HG03064 (cell line): ENCODE measurements around the gene BLOC1S4.
"Not testable (repeated sequence)": the region's sequence is repeated elsewhere in the genome, so short reads cannot be mapped to it uniquely, and the experiment has no call there.

ENCODE experiments used
- ATAC-seq: cut with Tn5 transposase; IDR thresholded peaks from one replicate; pipeline ENCODE4 v1.9.1; 2021; ENCODE audit warnings: low read depth; ENCODE audit not compliant: unreplicated experiment

Gene BLOC1S4

DNA sequence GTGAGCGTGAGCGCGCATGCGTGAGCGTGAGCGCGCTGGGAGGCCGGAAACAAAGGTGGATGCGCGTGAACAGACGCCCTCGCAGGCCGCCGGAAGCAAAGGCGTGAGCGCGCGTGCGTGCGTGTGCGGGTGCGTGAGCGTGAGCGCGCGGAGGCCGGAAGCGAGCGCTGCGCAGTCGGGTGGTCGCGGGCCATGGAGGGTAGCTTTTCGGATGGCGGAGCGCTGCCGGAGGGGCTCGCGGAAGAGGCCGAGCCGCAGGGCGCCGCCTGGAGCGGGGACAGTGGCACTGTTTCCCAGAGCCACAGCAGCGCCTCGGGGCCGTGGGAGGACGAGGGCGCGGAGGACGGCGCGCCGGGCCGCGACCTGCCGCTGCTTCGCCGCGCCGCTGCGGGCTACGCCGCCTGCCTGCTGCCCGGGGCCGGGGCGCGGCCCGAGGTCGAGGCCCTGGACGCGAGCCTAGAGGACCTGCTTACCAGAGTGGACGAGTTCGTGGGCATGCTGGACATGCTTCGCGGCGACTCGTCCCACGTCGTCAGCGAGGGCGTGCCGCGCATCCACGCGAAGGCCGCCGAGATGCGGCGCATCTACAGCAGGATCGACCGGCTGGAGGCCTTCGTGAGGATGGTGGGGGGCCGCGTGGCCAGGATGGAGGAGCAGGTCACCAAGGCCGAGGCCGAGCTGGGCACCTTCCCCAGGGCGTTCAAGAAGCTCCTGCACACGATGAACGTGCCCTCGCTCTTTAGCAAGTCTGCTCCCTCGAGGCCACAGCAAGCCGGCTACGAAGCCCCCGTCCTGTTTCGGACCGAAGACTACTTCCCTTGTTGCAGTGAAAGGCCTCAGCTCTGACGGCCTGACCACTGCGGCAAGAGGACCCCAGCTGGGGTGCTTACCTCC lies at the start of gene BLOC1S4:
Gene BLOC1S4 (plus strand): TSS at position 157 of the 894 bp plus-strand sequence. CDS start 36 bp downstream, at position 193.
- peak; percentile 76 for ATAC-seq

- no peak for ATAC-seq
Observed at GRCh38 chr4:6668391-6668790, 47.6 kb upstream of the BLOC1S4 start.

DNA sequence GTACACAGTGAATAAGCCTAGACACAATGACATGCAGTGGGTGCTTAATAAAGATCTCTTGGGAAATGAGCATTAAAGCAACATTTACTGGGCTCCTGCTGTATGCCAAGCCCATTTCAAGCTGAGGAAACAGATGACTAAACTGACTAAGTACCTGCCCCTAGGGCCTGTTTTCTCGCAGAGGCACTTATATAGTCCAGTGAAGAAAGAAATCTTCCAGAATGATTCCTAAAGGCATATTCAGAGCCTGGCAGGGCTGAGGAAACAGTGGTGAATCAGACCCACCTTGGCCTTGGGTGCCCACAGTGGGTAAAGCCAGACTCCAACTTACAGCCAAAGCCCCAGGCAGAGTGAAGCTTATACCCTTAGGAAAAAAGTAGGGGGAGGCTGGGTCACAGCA lies 44.3 kb upstream of the BLOC1S4 start:
- no peak for ATAC-seq

DNA sequence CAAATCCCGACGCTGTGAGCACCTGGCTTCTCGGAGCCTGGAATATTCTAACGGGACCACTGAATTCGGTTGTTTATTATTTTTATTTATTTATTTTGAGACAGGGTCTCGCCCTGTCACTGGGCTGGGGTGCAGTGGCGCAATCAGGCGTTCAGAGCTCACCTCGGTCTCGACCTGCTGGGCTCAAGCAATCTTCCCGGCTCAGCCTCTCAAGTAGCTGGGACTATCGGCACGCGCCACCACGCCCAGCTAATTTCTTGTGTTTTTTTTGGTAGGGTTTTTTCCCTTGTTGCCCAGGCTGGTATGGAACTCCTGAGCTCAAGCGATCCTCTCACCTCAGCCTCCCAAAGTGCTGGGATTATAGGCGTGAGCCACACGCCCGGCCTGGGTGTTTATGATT lies 43.8 kb upstream of the BLOC1S4 start:
- no peak for ATAC-seq

- not testable (repeated sequence) for ATAC-seq
Observed at GRCh38 chr4:6672541-6673190, 43.3 kb upstream of the BLOC1S4 start.

- ATAC-seq: not testable (repeated sequence)
Observed at GRCh38 chr4:6673191-6673659, 42.7 kb upstream of the BLOC1S4 start.

GRCh38 chr4:6673660-6674499 lies 42.1 kb upstream of the BLOC1S4 start:
- peak; percentile 70 for ATAC-seq

- ATAC-seq: peak; percentile 37
Observed at GRCh38 chr4:6674500-6675149, 41.3 kb upstream of the BLOC1S4 start.

- ATAC-seq: no peak
Observed at GRCh38 chr4:6676722-6677558, 39.0 kb upstream of the BLOC1S4 start.

- ATAC-seq: no peak
Observed at GRCh38 chr4:6680372-6681034, 35.5 kb upstream of the BLOC1S4 start.

- ATAC-seq: no peak
Observed at GRCh38 chr4:6681191-6681590, 34.8 kb upstream of the BLOC1S4 start.

GRCh38 chr4:6682862-6683590 lies 32.9 kb upstream of the BLOC1S4 start:
- ATAC-seq: no peak

GRCh38 chr4:6684656-6685055 lies 31.3 kb upstream of the BLOC1S4 start:
- ATAC-seq: no peak

DNA sequence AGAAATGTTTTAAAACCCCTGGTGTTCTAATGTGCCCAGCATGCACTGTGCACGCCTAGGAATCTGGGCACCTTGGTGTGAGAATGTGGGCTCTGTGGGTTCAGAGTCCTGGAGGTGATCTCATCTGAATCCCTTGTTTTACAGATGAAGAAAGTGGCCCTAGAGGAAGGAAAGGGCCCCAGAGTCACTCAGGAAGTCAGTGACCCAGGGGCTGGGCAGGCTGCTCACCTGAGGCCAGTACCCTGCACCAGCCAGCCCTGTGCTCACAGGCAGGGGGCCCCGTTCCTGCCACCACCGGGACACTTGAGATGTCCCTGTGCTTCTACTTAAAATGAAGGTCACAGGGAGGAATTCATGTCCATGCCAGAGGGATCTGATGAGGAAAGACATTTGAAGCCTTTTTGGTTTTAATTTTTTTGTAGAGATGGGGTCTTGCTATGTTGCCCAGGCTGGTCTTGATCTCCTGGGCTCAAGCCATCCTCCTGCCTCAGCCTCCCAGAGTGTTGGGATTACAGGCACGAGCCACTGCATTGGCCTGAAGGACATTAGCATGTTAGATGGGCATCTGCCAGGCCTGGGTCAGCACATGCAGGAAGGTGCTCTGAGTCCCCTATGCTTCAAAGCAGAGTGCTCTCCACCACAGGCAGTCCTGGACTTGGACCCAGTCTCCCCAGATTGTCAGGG lies 29.7 kb upstream of the BLOC1S4 start:
- no peak for ATAC-seq

GRCh38 chr4:6687947-6688878 lies 27.8 kb upstream of the BLOC1S4 start:
- no peak for ATAC-seq

DNA sequence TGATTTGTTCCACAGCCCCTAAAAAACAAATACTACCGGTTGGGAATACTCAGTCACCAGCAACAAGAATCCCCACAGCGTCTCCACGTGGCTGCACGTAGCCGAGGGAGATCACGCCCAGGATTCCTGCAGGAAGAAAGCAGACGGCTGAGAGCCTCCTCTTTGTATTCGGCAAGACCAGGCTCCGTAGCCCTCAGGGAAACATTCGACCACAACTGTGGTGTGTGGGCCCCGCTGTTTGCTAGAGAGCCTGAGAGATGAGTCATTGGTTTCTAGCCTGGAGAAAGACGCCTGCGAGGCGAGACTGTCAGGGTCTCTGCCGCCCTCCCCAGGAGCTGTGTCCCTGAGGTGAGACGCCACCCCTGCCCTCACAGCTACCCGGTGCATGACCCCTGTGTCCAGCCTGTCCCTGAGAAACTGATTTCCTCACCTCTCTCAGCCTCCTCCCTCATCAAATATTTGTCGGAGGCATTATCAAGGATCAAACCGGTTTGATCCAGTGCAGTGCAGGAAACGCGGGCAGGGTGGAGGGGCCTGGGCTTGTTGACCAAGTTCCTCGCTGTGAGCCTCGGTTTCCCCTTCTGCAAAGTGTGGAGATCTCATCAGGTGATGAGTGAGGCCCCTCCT lies 27.0 kb upstream of the BLOC1S4 start:
- peak; percentile 56 for ATAC-seq
